ENCODE data around the gene CSF3R.

The CSF3R gene

GRCh38 chr1:36525166-36525565 lies 42.5 kb upstream of the CSF3R start:
- DNase-seq (ENCODE audit: low read depth), result no peak
- no peak for TF ChIP-seq CTCF (IDR thresholded peaks at IDR 0.05; ENCODE audit: low read length, missing control alignments)
- no peak overlapping the region for H3K4me3 ChIP-seq (replicated peaks; ENCODE audit: low read depth, low read length)

DNA sequence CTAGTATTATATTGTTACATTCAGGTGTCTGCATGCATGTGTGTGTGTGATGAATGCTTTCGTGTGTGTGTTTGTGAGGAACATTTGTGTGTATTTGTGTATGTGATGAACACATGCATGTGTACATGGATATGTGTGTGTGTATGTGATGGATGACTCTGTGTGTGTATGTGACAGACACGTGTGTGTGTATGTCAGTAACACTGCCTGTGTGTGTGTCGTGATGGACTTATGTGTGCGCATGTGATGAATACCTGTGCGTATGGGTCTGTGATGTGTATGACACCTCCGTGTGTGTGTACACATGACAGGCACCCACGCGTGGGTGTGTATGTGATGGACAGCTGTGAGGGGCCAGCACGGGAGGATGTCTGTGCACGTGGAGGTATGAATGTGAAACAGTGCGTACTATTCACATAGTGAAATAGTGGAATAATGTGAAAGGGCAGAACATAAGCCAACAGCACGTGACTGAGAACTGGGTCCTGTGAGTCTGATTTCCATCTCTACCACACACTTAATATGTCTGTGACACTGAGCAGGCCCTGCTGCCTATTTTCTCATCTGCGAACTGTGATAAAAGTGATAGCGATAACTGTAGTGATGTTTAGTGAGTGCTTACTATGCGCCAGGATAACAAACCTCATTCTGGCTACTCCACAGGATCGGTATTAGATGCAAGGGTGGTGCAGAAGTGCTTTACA lies 41.8 kb upstream of the CSF3R start:
- no peak for TF ChIP-seq CTCF (IDR thresholded peaks at IDR 0.05; ENCODE audit: low read length, missing control alignments)
- H3K4me3 ChIP-seq (replicated peaks; ENCODE audit: low read depth, low read length), result no peak overlapping the region
- DNase-seq (ENCODE audit: low read depth), result no peak

- no peak overlapping the region for H3K4me3 ChIP-seq (replicated peaks; ENCODE audit: low read depth, low read length)
- no peak for DNase-seq (ENCODE audit: low read depth)
- TF ChIP-seq CTCF (IDR thresholded peaks at IDR 0.05; ENCODE audit: low read length, missing control alignments), result no peak
These were observed 41.1 kb upstream of the CSF3R start for GRCh38 chr1:36523850-36524249.

- DNase-seq (ENCODE audit: low read depth), result no peak
- H3K4me3 ChIP-seq (replicated peaks; ENCODE audit: low read depth, low read length), result no peak overlapping the region
- no peak for TF ChIP-seq CTCF (IDR thresholded peaks at IDR 0.05; ENCODE audit: low read length, missing control alignments)
These were observed 40.5 kb upstream of the CSF3R start for GRCh38 chr1:36523230-36523495.

- no peak for DNase-seq (ENCODE audit: low read depth)
- no peak for TF ChIP-seq CTCF (IDR thresholded peaks at IDR 0.05; ENCODE audit: low read length, missing control alignments)
These were observed 39.9 kb upstream of the CSF3R start for GRCh38 chr1:36522461-36523229.

DNA sequence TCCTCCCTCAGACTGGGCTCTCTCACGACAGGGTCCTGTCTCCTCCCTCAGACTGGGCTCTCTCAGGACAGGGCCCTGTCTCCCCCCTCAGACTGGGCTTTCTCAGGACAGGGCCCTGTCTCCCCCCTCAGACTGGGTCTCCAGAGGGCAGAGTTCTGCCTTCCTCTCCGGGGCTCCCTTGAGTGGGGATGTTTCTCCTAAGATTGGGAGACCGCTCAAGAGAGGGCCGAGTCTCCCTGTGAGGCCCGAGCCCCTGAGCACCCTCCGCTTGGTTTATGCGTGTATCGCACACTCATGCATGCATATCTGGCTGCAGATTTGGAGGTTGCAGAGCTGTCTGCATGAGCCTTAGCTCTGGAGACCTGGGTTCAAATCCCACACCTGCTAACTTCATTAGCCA lies 39.3 kb upstream of the CSF3R start:
- H3K4me3 ChIP-seq (replicated peaks; ENCODE audit: low read depth, low read length), result no peak overlapping the region
- no peak for TF ChIP-seq CTCF (IDR thresholded peaks at IDR 0.05; ENCODE audit: low read length, missing control alignments)
- DNase-seq (ENCODE audit: low read depth), result no peak

More at GRCh38 chr1:36522461-36523229, 39.9 kb upstream of the CSF3R start:
- H3K4me3 ChIP-seq (replicated peaks; ENCODE audit: low read depth, low read length), result no peak overlapping the region

All from fibroblast of pulmonary artery (primary cell).